HG03558 (cell line): ENCODE data around the gene JUN.

Experiments
- ATAC-seq: cut with Tn5 transposase; IDR thresholded peaks from one replicate; pipeline ENCODE4 v1.9.1; 2021; ENCODE audit warnings: moderate number of reproducible peaks; ENCODE audit not compliant: unreplicated experiment; ENCODE audit errors: extremely low read depth

JUN gene

DNA sequence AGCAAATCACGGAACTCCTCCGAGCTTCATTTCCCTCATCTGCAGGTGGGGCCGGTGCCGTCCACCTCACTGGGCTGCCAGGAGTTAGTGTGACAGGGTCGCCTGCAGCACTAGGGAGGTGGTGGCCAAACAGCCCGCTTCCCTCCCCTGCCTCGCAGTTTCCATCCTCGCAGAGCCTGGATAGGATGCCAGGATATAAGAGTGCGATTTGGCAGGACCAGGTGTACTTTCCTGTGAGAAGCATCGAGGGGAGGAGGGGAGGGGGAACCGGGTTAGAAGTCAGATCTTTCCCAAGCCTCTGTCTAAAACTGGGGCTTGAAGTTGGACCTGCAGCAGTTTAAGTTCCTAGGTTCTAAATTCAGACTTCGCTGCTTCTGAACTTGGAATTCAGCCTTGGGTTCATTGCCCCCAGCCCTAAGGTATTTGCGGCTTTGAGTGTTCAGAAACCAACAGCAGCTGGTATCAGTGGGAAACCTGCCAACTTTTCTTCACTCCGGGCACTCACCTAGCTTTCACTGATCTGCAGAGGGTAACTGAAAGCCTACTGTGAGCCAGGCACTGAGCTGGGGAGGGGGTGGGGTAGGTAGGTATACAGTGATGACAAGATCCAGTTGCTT, 1.7 kb upstream of the JUN start:
- no peak for ATAC-seq

DNA sequence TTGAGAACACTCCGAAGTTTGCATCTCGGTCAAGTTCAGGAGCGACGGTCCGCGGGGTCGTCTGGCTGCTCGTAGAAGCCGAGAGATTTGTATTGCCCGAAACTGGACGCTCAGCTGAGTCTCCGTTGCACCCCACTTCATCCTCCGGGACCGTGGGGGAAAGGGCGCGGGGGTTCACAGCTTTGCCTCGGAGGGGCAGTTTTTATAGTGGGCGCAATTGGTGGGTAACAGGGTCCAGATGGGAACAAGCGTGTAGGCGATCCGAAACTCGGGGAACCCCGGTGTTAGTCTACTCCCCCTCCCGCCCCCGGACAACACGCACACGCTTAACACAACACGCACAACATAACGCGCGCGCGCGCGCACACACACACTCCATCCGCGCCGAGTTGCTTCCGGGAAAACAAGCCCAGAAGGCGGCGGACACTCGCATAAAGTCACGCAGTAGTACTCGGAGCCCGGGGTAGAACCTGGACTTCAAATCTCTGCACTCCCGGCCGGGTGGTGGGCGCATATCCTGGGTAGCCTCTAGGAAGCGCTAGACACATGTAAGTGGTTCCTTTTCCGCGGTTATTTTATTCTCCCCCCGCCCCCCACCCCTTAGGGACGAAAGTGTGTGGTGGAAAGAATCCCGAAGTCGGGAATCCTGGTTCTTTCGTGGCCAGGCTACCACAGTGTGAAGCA, 1.1 kb upstream of the JUN start:
- no peak for ATAC-seq

- ATAC-seq = no peak
Measured at GRCh38 chr1:58783090-58783992, 506 bp downstream of the JUN start.

- no peak for ATAC-seq
Measured at GRCh38 chr1:58782178-58783089, 1.4 kb downstream of the JUN start.

DNA sequence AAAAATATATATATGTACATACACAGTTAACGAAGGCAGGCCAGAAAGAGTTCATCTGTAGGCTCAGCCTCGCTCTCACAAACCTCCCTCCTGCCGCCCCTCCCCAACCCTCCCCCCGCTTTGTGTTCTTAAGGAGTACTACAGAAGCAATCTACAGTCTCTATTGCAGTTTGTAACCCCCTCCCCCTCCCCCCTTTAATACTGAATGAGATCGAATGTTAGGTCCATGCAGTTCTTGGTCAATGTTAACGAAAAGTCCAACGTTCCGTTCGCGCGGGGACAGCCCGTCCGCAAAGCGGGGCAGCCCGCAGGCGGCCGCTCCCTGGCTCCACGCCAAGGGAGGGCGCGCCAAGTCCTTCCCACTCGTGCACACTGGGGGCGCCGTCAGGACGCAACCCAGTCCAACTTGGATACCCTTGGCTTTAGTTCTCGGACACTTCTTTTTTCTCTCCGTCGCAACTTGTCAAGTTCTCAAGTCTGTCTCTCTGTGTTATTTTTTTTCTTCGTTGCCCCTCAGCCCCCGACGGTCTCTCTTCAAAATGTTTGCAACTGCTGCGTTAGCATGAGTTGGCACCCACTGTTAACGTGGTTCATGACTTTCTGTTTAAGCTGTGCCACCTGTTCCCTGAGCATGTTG, 2.2 kb downstream of the JUN start:
- no peak for ATAC-seq

- no peak for ATAC-seq
Measured at GRCh38 chr1:58780836-58781452, 2.9 kb downstream of the JUN start.

DNA sequence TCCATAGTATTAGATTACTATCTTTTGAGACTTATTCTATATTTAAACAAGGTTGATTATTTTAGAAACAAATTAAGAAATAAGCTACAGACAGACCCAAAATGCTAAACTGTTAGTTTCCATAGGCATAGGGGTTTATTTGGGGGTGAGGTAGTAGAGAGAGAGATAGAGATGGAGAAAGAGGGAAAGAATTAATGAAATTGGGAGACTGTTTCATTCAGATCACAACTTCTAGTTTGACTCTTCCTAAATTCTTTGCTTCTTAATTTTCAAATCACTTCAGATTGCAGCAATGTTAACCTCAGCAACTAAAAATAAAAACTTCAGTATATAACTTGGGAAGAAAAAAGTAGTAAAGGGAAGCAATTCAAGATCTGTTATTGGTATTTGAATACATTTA, 3.4 kb downstream of the JUN start:
- no peak for ATAC-seq

DNA sequence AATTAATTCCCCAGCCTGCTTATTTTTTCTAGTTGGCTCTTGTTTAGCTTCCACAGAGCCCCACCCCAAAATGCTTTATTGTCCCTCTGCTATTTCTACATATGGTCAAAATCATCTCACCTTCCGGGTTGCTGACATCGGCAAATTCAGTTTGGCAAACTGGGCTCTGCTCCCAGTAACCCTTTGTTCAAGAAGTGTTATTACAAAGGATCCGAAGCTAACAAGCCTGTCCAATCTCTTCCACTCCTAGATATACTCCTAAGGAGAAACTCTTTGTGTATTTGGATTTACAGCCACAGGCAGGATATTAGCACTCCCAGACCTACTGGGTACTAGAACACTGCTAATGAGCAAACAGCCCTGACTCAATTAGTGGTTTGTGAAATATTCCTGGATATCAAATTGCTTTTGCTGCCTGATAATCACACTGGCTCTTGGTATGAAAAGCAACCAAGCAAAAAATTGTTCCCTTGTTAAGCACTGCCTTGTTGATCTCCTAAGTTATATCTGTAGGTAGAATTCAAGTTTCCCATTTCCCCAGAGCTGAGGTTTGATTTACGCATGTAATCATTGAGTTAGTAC, 4.0 kb downstream of the JUN start:
- no peak for ATAC-seq

DNA sequence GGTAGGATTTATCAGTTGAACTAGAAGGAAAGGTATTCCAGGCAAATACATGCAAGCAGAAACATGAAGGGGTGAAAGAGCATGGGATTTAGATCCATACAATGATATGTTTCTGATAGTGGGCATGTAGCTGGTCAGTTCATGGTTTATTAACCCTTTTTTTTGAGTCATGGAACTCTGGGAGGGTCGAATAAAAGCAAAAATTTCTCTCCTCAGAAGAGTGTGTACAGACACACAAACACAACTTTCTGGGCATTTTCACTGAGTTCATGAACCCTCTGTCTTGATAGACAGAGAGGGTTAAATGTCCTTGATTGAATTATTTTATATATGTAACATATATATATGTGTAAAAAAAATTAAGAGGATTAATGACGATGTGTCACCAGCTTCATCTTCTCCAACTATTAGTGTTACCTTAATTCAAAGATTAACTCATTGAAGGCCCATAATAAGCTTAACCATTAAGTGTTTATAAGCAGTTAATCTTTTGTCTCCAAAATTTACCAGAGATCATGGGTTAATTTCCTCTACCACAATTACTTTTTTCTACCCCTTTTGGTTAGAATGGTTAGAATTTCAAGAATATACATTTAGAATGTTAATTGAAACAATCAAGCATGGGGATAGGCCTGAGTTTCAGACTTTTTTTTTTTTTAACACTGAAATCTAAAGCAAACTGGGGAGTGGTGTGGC, 4.6 kb downstream of the JUN start:
- no peak for ATAC-seq

DNA sequence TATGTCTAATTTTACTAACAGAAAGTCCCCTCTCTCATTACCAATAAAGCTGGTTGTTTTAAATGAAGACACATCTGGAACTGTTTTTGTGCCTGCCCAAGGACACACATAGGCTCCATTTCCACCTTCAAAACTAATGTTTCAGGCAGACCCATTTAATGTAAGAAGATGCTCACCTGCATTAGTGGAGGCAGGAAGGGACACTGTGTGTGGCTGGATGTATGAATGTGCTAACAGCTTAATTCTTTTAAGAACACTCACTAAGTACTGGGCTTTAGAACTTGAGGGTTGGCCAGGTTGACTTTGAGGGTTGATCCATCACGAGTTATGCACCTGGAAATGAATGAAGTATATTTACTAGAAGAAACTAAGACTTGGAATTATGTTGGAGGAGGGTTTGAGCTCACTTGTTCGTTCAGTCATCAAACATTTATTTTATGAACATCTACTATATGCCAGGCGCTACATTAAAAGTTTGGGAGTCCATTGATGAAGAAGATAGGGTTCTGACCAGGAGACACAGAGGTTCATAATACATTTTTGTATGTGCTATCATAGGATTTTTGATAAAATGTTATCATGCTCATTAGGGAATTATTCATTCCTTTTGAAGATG, 5.4 kb downstream of the JUN start:
- no peak for ATAC-seq

DNA sequence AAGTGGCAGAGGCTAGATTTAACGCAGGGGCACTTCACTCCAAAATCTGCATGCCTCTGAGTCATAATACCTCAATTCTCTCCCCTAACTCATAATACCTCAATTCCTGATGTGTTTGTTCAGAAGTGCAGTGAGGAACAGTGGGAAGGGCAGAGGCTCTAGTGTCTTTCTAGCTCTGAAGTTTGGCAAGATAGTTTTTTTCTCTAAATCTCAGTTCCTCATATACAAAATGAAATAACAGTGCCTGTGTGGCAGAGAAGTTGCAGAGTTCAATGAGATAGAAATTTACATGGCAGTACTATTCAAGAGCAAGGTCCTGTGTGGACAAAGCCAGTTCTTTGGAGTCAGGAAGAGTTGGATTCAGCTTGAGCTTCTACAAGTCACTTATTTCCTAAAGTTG, 9.8 kb downstream of the JUN start:
- ATAC-seq = no peak

DNA sequence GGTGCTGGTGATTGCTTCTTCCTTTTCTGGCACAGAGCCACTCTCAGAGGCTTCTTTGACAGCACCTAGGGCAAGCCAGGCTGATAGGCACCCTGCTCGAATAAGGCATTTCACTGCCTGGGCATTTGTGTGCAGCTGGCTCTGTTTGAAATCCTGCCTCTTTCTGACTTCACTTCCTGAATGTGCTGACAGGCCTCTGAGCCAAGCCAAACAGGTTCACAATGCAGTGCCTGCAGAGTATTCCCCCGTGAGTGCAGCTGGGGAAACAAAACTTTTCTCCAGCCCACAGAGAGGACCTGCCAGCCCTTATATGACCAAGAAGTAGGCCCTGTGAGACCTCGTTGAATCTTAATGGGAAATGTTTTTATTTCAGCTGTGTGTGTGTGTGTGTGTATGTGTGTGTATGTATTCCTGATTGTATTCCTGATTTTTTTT, 10.4 kb downstream of the JUN start:
- ATAC-seq = peak; percentile 65

- no peak for ATAC-seq
Measured at GRCh38 chr1:58769809-58770320, 14.0 kb downstream of the JUN start.

DNA sequence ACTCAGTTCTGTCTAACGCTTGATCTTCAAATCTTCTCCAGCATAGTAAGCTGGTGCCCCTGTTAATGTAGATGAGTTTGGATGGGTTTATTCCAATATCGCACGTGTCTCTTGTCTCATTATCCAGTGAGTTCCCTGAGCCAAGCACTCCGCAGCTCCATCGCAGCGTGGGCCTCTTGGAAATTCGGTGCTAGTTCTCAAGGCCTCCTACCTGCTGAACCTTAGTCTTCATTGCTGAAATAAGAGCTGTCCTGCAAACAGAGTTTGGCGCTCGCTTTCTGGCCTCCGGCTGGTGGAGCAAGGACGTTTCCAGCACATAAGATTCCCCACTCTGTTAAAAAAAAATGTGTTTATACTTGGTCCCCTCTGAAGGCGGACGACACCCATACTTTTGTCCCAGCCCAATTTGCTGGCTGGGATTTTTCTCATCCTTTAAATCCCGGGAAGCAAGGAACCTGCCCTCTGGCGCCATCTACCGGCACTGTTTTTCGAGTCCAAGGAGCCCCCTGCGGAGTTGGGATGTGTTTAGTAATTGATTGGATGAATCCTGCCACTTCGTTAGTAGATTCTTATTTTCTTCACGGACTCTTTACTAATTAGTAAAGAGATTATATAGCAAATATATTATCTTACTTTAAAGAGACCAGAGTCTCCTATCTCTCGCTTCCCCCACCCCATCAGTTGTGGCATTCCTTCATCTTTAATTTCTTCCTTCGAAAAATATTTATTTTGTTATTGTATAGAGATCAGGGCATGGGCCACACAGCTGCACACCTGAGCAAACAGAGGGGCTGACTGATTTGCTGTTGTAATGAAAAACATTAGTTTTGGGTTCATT, 14.7 kb downstream of the JUN start:
- no peak for ATAC-seq

DNA sequence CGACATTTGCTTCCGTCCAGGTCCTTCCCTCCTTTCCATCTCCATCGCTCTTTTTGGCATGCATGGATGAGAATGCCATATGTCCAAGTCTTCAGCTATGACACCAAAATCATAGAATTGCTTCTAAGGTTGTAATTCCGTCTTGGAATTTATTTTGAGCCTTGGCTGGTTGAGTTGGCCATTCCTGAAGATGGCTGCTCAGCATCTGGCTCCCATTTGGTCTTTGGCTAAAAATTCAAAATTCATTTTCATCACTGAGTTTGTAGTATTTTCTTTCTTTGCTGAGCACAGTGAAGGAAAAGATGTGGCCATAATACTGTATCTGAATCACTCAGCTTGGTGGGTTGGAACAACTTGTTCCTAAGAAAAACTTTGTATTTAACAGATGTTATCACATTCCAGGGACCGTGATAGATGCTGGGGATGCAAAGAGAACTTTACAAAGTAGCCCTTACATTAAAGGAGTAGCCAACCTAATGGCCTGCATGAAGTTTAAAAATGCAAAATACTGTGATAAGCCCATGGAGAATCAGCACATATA, 15.6 kb downstream of the JUN start:
- no peak for ATAC-seq

DNA sequence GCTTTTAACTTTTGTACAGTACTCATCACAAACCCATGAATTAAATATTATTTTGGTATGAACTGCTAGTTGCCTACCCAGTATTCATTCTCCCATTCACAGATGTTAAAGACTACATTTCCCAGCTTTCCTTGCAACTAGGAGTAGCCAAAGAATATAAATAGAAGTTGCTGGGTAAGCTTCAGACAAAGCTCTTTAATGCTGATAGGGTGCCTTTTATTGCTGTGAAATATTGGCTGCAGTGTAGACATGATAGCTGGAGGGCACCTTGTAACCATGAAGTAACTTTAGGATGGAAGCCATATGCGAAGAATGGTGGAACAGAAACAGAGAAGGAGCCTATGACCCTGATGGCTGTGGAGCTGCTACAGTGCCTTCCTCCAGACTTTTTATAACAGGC, 16.7 kb downstream of the JUN start:
- no peak for ATAC-seq

- no peak for ATAC-seq
Measured at GRCh38 chr1:58765441-58765840, 18.4 kb downstream of the JUN start.
